GM21825 (cell line): ENCODE data around the gene RSPO1.
"Not testable (repeated sequence)": the region's sequence is repeated elsewhere in the genome, so short reads cannot be mapped to it uniquely, and the experiment has no call there.

Experiments used
- ATAC-seq: cut with Tn5 transposase; IDR thresholded peaks from one replicate; pipeline ENCODE4 v1.9.1; 2021; ENCODE audit warnings: mild to moderate bottlenecking, moderate library complexity; ENCODE audit not compliant: unreplicated experiment

Gene RSPO1, protein sequence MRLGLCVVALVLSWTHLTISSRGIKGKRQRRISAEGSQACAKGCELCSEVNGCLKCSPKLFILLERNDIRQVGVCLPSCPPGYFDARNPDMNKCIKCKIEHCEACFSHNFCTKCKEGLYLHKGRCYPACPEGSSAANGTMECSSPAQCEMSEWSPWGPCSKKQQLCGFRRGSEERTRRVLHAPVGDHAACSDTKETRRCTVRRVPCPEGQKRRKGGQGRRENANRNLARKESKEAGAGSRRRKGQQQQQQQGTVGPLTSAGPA

DNA sequence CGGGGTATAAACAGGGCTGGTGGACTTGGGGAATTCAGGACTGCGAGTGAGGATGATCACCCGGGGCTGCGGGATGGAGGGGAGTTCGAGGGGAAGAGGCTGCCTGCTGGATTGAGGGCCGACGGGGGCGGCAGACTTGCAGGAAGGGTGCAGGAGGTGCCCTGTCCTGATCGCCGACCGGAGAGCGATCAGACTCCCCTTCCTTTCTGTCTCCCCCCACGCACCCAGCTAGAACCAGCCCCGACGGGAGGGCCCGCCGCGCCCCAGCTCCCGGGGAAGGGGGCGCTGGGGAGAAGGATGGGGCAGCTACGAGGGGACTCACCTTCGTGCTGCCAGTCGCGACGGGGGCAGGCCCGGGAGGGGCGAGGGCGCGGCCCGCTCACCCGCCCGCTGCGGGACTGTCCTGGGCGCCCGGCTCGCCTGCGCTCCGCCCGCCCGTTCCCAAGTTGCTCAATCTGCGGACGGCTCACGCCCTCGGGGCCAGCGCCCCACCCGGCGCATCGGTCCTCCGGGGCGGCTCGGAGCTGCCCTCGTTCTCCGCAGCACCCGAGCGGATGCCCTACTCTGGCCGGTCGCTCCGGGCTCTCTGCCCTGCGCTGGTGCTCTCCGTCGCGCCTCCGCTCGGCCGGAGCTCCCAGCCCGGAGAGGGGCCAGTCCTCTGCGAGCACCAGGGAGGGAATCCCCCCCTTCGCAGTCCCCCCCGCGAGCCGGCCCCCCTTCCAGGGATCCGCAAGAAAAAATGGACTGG lies at the start of gene RSPO1:
Gene RSPO1 (minus strand): TSS at position 649 of the 748 bp plus-strand sequence. CDS start 5,231 bp downstream, outside the sequence.
- ATAC-seq, result no peak

DNA sequence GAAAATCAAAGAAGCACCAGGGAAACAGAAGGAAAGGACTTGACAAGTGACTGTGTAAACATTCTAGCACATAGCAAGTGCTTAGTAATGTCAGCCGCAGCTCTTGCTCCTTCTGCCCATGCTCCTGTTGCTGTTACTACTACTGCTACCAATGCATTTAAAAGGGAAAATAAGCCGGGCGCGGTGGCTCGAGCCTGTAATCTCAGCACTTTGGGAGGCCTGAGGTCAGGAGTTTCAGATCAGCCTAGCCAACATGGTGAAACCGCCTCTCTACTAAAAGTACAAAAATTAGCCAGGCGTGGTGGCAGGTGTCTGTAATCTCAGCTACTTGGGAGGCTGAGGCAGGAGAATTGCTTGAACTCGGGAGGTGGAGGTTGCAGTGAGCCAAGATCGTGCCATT lies 49.5 kb upstream of the RSPO1 start:
- ATAC-seq, result not testable (repeated sequence)

GRCh38 chr1:37682334-37682987 lies 47.8 kb upstream of the RSPO1 start:
- no peak for ATAC-seq

GRCh38 chr1:37680933-37681332 lies 46.2 kb upstream of the RSPO1 start:
- no peak for ATAC-seq

- no peak for ATAC-seq
Observed at GRCh38 chr1:37677808-37678207, 43.1 kb upstream of the RSPO1 start.

DNA sequence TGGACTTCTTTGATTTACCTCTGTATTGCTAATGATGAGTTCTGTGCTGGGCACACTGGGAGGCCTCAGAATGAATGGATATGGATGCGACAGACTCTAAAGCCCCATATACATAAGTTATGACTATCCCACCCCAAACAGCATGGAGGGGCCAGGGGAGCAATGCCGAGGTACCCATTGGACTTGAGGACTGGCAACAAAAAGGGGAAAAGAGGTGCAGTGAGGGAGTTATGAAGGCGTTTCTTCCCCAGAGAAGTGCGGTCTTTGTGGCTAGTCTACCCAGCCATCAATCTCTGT lies 42.4 kb upstream of the RSPO1 start:
- ATAC-seq, result no peak

DNA sequence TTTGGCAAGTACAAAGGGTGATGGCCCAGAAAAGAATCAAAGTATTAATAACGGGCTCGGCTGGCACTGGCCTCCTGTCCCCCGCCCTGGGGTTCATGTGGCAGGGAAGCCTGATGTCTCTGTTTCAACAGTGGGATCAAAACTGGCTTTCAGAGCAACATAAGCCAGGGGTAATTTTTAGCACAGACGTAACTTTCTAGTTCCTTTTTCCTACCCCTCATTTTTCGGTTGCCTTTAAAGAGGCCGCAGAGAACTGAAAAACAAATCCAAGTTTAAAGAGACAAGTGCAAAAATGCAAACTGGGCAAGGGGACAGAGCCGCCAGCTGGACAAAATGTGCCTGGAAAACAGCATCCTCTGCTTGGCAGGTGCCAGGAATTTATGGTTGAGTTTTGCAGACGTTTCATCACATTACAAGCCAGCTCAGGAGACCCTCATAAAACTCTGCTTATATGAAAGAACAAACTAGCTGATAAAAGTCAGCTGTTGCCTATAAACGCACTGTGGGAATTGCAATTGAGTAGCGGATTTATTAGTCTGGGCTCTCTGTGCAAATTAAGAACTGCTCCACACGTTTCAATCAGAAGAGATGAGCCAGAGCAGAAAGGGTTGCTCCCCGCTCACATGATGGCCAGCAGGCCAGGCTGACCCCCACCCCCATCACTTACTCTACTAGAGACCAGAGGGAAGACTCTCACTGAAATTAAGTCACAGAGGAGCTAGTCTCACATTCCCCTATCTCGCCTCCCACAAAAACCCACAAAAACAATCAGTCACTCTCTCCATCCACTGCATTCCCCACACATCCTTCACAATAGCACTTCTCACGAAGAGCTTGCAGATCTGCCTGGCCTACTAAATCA lies 41.8 kb upstream of the RSPO1 start:
- no peak for ATAC-seq

- ATAC-seq, result no peak
Observed at GRCh38 chr1:37673920-37674319, 39.2 kb upstream of the RSPO1 start.

DNA sequence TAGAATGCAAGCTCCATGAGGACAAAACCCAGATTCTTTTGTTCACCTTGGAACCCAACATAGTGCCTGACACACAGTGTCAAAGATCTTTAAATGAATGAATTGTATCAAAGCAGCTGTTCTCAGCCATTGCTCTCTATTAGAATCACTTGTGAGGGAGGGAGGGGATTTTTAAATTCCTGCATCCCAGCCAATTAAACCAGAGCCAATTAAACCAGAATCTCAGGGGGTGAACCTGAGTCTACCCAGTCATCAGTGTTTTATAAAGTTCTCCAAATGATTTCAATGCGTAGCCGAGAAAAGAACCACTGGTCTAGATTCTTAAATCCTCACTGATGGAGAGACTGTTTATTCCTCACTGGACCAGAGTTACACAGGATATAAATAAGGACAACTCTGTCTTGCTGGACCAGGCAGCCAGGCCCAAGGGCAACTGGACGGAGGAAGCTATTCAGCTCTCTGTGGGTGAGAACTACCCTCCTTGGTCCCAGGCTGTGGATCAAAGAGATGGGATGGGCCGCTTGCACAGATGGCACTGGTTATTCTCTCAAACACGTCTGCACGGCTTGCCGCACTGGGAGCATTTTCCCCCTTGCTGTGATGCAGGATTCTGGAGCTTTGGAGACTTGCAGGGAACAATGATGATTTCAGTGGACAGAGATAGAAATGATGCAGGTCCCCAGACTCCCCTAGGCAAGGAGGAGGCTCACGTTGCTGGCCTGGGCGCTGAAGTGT lies 37.6 kb upstream of the RSPO1 start:
- no peak for ATAC-seq

DNA sequence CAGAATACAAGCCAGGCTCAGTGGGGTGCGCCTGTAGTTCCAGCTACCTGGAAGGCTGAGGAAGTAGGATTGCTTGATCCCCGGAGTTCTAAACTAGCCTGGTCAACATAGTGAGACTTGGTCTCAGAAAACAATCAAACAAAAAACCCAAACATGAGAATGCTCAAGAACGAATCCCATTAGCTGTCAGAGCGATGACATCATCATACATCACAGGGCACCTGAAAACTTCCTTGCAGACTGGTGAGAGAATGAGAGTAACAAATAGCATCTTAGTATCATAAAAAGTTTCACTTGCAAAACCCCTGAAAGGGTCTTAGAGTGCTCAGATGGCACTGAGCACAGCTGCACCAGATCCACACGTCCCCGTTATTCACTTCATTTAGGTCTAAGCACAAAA lies 36.6 kb upstream of the RSPO1 start:
- ATAC-seq, result no peak

DNA sequence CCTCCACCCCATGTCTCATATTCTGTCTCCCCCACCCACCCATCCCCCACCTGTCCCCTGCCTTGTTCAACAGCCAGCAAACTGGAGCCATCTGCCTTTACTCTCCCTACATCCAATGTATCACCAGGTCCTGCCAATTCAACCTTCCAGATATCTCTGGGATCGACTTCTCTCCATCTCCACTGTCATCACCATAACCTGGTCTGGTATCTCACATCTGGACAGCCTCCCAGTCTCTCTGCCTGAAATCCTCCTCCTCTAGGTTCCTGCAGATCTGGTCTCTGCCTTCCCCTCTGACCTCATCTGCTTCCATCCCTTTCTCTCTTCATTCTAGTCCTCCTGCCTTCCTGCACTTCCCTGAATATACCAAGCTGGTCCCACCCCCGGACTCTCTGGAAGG lies 35.4 kb upstream of the RSPO1 start:
- no peak for ATAC-seq

GRCh38 chr1:37667023-37667671 lies 32.5 kb upstream of the RSPO1 start:
- ATAC-seq, result no peak

DNA sequence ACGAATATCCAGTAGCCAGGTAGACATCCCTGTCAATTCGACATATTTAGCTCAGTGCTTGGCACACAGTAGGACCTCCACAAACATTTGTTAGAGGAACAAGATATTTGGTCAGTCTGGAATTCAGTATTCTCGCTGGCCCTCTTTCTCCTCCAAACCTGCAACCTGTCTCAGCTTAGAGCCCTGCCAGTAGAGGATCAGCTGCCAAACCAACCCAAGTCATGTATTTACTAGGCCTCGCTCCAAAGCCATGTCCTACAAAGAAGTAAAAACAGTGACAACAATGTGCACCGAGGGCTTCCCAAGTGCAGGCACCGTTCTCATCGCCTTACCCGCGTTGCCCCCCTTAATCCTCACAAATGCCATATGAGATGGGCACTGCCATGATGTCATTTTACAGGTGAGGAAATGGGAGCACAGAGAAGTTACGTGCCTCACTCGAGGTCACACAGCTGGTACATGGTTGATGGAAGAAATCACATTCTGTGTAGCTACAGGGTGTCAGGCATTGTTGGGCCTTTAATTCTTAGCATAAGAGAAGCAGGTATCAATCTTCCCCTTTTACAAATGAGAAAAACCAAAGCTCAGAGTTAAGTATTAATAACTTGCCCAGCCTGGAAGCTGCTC lies 31.7 kb upstream of the RSPO1 start:
- no peak for ATAC-seq

DNA sequence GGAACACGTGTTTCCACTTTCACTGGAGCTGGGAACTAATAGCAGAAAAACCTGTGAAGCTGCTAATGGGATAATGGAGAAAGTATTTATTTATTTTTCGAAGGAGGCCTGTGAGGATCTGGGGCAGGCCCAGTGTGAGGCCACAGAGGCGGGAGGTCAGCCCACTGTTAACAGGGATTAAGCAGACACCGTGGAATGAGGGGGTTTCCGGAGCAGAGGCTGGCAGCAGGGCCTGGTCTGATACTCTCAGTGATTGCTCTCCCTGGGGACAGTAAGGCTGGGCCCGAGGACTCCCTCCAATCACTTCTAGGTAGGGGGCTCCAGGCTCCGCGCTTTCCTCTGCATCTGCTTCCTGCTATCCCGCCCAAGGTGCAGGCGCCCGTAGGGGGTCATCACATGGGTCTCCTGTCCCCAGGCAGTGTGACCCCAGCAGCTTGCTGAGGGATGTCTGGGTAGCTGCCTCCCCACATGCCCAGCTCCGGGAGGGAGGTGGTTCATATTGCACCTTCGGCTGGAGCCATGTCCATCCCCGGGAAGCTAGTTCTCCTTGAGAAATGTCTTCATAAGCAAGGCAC lies 28.8 kb upstream of the RSPO1 start:
- ATAC-seq, result no peak

- ATAC-seq, result no peak
Observed at GRCh38 chr1:37662031-37662755, 27.5 kb upstream of the RSPO1 start.

DNA sequence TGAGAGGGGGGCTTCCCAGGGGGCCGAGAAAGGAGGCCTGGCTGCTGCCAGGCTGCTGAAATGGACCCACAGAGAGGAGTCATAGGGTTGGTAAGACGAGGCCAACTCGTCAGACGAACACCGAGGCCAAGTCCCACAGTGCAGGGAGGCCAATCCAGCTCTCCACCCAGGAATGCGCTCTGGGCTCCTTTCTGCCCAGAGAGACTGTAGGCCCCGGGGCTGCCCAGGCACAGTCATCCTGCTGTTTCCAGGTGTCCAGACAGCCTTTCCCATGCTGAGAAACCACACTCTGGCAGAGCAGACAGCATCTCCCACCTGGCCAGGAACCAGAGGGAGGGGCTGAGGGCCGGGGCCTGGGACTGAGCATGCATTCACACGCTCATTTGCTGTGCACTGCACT lies 26.7 kb upstream of the RSPO1 start:
- ATAC-seq, result no peak

- ATAC-seq, result no peak
Observed at GRCh38 chr1:37660664-37661063, 26.0 kb upstream of the RSPO1 start.

DNA sequence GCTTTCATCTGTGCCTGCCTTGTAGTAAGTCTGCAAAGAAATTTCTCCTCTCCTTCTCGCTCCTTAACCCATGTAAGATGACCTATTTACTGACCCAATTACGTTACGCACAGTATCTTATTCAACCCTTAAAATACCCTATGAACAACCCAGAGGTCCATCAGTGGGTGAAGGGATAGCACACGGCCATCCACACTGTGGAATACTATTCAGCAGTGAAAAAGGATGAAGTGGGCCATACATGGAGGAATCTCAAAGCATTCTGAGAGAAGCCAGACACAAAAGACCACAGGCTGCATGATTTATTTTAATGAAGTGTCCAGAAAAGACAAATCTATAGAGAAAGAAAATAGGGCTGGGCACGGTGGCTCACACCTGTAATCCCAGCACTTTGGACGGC lies 23.8 kb upstream of the RSPO1 start:
- no peak for ATAC-seq
